HFF-Myc (cell line): ENCODE results near the gene IGIP.

ENCODE experiments used
- DNase-seq: peaks from one replicate; pipeline ENCODE4 v3.0.0-alpha.2; 2011; ENCODE audit warnings: low read depth; ENCODE audit errors: extremely low read depth
- H3K4me3 ChIP-seq: replicated peaks from 2 replicates; pipeline ENCODE4 v1.5.1; 2011; ENCODE audit warnings: low read depth, mild to moderate bottlenecking, control low read depth, low read length
- CTCF ChIP-seq: IDR thresholded peaks from 2 replicates; pipeline ENCODE4 v1.5.1; 2012; ENCODE audit warnings: mild to moderate bottlenecking, low read depth, low read length, control low read depth; ENCODE audit errors: missing control alignments

The IGIP gene

GRCh38 chr5:140114341-140115185 lies 11.2 kb upstream of the IGIP start:
- no peak for DNase-seq
- TF ChIP-seq CTCF: no peak
- peak overlapping the region; percentile 80 for H3K4me3 ChIP-seq

GRCh38 chr5:140115186-140115500 lies 10.6 kb upstream of the IGIP start:
- no peak for TF ChIP-seq CTCF
- no peak for DNase-seq
- peak overlapping the region; percentile 80 for H3K4me3 ChIP-seq

GRCh38 chr5:140116716-140117115 lies 9.0 kb upstream of the IGIP start:
- no peak overlapping the region for H3K4me3 ChIP-seq
- TF ChIP-seq CTCF: no peak
- no peak for DNase-seq

GRCh38 chr5:140117523-140117922 lies 8.2 kb upstream of the IGIP start:
- no peak overlapping the region for H3K4me3 ChIP-seq
- DNase-seq: no peak
- TF ChIP-seq CTCF: no peak

- TF ChIP-seq CTCF: no peak
Observed at GRCh38 chr5:140118302-140118936, 7.3 kb upstream of the IGIP start.

GRCh38 chr5:140126315-140127012 lies 727 bp downstream of the IGIP start:
- no peak for DNase-seq
- no peak for TF ChIP-seq CTCF

More at GRCh38 chr5:140118302-140118936, 7.3 kb upstream of the IGIP start:
- DNase-seq: no peak
- H3K4me3 ChIP-seq: no peak overlapping the region

More at GRCh38 chr5:140126315-140127012, 727 bp downstream of the IGIP start:
- H3K4me3 ChIP-seq: no peak overlapping the region
